CD4-positive, alpha-beta T cell treated with Interleukin-17A for 1 hour (primary cell): ENCODE measurements around the gene HSF4.
A peak's percentile ranks its signal among the peaks of the same experiment; 100 is the strongest.

Source experiments
- DNase-seq: peaks from one replicate; pipeline ENCODE4 v3.0.0-alpha.2; 2020

HSF4 gene

DNA sequence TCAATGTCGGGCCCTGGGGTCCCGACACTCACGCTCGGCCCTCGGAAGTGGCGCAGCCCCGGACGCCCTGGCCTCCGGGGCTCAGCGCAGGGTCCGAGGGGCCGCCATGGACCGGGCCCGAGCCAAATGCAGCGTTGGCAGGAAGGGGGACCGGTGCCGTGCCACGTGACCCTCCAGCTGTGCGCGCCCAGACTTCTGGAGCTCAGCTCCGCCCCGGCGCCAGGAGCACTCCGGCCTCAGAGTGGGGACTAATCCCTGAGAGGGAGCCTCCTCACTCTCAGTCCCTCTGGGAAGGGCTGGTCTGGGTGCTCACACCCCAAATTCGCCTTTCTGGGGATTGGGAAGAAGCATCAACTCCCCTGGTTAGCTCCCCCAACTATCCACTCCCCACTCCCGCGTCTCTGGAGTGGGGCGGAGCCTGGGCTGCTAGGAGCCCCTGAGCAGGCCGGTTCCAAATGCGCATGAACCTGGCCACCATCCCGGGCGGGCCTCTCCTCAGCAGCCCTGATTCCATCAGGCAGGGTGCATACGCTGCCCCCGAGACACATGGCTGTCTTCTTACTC, 13.6 kb upstream of the HSF4 start, which contains the start of gene B3GNT9:
B3GNT9 (minus strand) TSS at position 166 of the 564 bp plus-strand sequence. CDS start 513 bp downstream, outside the sequence.
- peak; percentile 38 for DNase-seq

- no peak for DNase-seq
These were observed 13.0 kb upstream of the HSF4 start for GRCh38 chr16:67151431-67152097.

GRCh38 chr16:67154578-67155294, 9.8 kb upstream of the HSF4 start:
- no peak for DNase-seq

DNA sequence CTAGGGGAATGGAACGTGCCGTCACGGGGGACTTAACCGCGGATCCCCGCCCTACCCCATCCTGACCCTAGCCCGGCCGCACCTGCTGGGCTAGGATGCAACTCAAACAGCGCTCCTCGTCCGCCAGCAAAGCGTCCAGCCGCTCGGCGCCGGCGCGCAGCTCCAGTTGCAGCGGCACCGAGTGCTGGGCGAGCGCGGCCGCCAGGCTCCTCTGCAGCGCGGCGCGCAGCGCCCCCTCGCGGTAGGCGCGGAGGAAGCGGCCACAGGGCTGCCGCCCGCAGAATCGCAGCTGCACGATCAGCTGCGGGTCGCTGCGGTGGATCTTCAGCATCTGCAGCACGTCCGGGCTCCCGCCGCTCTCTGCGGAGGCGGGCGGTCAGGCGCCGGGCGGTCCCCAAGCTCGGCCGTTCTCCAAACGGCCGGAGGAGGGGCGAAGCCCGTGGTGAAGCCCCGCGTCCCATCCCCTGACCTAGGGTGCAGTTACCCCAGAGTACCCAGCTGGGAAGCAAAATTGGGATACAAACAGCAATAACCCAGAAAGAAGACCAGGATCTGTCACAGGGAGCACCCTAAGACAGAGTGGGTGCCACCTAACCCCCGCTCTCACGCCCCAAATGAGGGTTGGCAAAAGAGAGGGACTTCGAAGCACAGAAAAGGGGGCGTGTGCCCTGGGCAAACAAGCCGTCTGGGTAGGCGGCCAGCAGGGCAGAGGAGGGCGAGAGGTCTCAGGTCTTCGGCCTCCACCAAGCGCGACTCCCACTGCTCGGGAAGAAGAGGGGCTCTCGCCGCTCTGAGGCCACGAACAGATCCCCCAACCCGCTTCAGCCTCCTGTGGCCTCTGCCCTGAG, 9.0 kb upstream of the HSF4 start:
- peak; percentile 80 for DNase-seq

GRCh38 chr16:67156143-67156844, 8.3 kb upstream of the HSF4 start:
- DNase-seq, result no peak

- DNase-seq, result no peak
These were observed 7.3 kb upstream of the HSF4 start for GRCh38 chr16:67157106-67157748.

DNA sequence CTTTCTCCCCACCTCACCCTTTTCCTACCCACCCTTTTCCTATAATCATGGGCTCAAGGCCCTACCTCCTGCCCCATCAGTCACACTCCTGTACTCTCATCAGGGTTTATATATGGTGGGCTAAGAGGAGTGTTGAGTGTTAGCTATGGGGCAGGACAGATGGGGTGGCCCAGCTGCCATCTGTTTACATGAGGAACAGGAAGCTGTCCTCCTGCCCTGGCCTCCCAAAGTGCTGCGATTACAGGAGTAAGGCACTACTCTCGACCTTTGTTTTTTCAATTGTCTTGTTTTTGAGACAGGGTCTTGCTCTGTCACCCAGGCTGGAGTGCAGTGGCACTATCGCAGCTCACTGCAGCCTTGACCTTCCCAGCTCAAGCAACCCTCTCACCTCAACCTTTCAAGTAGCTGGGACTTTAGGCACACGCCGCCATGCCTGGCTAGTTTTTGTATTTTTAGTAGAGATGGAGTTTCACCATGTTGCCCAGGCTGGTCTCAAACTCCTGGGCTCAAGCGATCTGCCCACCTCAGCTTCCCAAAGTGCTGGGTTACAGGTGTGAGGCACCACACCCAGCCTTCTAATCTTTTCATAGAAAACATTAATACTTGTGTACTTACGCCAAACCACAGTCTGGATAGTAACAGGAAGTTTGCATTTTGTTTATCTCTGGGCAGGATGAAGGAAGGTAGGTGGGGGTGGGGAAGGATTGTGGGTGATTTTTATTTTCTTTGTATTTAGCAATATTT, 6.5 kb upstream of the HSF4 start:
- peak; percentile 76 for DNase-seq

GRCh38 chr16:67158637-67159600, 5.6 kb upstream of the HSF4 start:
- peak; percentile 90 for DNase-seq

DNA sequence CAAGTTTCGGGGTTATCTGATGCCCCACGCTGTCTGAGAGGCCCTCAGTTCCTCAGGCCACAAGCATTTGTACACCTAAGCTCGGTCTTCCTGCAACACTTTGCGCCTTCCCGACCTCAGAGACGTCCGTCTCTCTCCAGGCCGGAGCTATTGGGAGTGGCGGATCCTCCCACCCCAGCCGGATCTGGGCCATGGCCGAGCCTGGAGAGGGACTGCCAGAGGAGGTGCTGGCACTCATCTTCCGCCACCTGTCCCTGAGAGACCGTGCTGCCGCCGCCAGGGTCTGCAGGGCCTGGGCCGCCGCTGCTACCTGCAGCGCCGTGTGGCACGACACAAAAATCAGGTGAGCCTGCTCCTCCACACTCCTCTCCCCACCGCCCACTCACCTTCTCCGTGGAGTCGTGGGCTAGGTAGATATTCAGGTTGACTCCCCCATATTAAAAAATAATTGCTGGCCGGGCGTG, 2.9 kb upstream of the HSF4 start:
- no peak for DNase-seq

DNA sequence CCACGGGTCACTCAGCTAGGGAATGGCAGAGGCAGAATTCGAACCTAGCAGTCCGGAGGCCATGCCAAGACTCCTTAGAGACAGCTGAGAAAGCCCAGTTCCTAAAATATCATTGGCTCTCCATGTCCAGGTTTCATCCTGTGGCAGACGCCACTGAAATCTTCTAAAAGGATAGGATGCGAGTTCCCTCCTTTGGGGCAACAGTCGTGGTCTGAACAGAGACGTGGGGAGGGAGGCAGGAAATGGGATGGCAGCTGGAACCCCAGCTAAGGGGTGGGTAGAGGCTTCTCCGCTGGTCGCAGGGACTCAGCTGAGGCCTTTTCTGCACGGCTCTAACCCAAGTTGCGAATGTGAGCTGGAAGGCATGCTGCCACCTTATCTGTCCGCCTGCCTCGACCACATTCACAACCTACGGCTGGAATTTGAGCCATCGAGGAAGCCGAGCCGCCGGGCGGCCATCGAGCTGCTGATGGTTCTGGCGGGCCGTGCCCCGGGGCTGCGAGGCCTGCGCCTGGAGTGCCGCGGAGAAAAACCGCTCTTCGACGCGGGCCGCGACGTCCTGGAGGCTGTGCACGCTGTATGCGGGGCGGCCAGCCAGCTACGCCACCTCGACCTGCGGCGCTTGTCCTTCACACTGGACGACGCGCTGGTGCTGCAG, 1.9 kb upstream of the HSF4 start:
- no peak for DNase-seq

DNA sequence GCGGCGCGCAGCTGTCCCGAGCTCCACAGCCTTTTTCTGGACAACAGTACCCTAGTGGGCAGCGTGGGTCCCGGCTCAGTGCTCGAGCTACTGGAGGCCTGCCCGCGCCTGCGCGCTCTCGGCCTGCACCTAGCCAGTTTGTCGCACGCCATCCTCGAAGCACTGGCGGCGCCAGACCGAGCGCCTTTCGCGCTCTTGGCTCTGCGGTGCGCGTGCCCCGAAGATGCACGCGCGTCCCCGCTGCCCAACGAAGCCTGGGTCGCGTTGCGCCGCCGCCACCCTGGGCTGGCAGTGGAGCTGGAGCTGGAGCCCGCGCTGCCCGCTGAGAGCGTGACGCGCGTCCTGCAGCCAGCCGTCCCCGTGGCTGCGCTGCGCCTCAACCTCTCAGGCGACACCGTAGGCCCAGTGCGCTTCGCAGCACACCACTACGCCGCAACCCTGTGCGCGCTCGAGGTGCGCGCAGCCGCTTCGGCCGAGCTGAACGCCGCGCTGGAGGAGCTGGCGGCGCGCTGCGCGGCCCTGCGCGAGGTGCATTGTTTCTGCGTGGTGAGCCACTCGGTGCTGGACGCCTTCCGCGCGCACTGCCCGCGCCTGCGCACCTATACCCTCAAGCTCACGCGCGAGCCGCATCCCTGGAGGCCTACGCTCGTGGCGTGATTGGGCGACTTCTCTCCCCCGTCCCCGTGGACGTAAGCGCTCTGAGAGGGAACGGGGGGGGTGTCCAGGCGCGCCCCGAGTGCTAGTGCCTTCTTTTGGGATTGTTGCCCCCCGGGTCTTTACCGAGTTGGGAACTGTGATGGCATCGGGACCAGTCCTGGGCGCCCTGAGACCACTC, 1.2 kb upstream of the HSF4 start:
- DNase-seq, result peak; percentile 64

DNA sequence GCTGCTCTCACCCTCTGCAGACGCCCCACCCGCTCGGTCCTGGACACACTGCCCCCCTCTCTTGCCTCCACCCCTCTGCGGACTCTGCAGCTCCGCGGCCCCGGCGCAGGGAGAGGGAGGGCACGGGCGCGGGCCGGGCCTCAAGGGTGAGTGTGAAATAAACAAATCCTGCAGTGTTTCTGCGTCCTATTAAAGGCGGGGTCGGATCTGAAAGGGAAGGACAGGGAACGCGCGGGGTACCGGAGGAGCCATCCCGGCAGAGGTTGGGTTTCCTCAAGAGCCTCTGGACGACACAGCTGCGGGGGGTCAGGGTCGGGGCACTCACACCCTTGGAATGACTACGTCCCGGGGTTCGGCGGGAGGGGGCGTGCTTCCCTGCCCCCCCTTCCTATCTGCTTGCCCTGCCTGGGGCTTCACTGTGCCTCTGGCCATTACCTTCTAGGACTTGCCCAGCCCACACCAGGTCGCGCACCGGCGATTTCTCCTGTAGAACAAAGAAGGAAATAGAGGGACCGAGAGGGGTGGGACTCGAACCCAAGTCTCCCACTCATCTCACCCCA, 466 bp upstream of the HSF4 start:
- no peak for DNase-seq

DNA sequence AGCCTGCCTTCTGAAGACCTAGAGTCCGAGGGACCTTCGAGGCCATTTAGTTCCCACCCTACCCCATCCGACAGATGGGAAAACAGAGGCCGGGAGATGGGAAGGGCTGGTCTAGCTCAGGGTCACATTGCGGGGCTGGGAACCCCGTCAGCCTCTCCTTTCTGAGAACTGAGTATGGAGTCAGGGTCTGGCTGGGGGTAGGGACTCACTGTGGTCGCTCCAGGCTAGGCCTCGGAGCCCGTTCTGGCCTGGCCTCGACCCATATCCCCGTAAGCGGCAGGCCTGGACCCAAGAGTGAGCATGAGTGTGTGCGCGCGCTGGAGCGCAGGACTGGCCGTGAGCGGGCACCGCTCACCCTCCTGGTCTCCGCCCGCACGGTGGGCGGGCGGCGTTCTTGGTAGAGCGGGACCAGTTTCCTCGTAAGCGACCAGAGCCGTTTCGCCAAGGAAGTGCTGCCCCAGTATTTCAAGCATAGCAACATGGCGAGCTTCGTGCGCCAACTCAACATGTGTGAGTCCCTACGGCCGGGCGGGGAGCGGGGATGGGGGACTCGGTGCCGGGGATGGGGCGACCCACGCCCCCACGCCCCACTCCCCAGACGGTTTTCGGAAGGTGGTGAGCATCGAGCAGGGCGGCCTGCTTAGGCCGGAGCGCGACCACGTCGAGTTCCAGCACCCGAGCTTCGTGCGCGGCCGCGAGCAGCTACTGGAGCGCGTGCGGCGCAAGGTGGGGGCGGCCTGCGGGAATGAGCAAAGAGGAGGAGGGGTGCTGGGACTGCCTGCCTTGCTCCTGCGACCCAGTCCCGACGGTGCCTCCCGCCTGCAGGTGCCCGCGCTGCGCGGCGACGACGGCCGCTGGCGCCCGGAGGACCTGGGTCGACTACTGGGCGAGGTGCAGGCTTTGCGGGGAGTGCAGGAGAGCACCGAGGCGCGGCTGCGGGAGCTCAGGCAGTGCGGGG, 855 bp downstream of the HSF4 start:
- no peak for DNase-seq

DNA sequence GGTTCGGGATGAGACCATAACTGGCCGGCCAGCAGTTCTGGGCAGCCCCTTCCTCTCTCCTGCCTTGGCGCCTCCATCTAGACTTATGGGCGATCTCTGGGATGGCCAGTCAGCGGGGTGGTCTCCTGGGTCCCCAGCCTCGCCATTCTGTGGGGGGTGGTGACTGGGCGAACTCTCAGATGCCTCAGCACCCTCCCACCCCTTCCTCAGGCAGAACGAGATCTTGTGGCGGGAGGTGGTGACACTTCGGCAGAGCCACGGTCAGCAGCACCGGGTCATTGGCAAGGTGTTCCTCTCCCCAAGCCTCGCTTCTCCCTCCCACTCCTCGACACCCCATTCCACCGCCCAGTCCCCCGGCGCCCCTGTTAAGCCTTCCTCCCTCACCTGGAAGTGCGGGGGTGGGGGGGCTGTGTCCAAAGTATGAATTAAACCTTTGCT, 1.6 kb downstream of the HSF4 start:
- no peak for DNase-seq

- DNase-seq, result no peak
These were observed 2.1 kb downstream of the HSF4 start for GRCh38 chr16:67166598-67167168.

- no peak for DNase-seq
These were observed 3.0 kb downstream of the HSF4 start for GRCh38 chr16:67167588-67167987.
